Naive thymus-derived CD4-positive, alpha-beta T cell (primary cell): ENCODE measurements around the gene ADCK2. TPM values are rescaled to one million over a fixed set of nuclear protein-coding genes. Genes with fewer than 3 reads are reported as not detected.

Experiments
- ATAC-seq: fragments of 150-1000 bp; cut with Tn5 transposase; 2 replicates; pipeline ENCODE4 v1.10.0; 2021; ENCODE audit warnings: mild to moderate bottlenecking, moderate library complexity
- CTCF ChIA-PET: fragments of 350-600 bp; sonication (Branson Sonifier 250); formaldehyde crosslinking; loops from one replicate; lab custom pipeline; 2021; ENCODE audit warnings: antibody characterized with exemption; lab: Charles Lee
- POLR2A ChIA-PET: fragments of 350-600 bp; sonication (Branson Sonifier 250); formaldehyde crosslinking; loops from one replicate; lab custom pipeline; 2021; ENCODE audit warnings: antibody characterized with exemption, inconsistent platforms; lab: Charles Lee
- DNase-seq, 9 donors: peaks; one replicate each; pipeline versions ENCODE4 v3.0.0 to v3.0.0-alpha.2; 2020 to 2022; ENCODE audit warnings: mixed read lengths in 1 of 9
- H3K27ac ChIP-seq: one replicate; pipeline ENCODE4 v1.7.0; 2013; ENCODE audit warnings: mild to moderate bottlenecking, low read depth, low read length, moderate library complexity
- H3K27me3 ChIP-seq, 2 donors: one replicate each; pipeline ENCODE4 v1.7.0; 2013; ENCODE audit warnings: low read length in 2 of 2, mild to moderate bottlenecking in 2 of 2, moderate library complexity in 2 of 2; ENCODE audit not compliant: control insufficient read depth in 2 of 2, insufficient read depth in 2 of 2
- H3K36me3 ChIP-seq, 3 experiments: 1 replicate in 2 of 3; 2 replicates in 1 of 3; pipeline ENCODE4 v1.7.0; 2013; ENCODE audit warnings: low read length in 3 of 3, mild to moderate bottlenecking in 3 of 3, moderate library complexity in 1 of 3; ENCODE audit not compliant: insufficient read depth in 3 of 3, control insufficient read depth in 2 of 3
- H3K4me1 ChIP-seq, 2 donors: one replicate each; pipeline ENCODE4 v1.7.0; 2013; ENCODE audit warnings: low read length in 2 of 2, mild to moderate bottlenecking in 2 of 2, moderate library complexity in 1 of 2; ENCODE audit not compliant: control insufficient read depth in 2 of 2, insufficient read depth in 2 of 2
- H3K4me3 ChIP-seq: 2 replicates; pipeline ENCODE4 v1.7.0; 2013; ENCODE audit warnings: mild to moderate bottlenecking, low read length
- H3K9me3 ChIP-seq, 3 experiments: 1 replicate in 2 of 3; 2 replicates in 1 of 3; pipeline ENCODE4 v1.7.0; 2013; ENCODE audit warnings: low read length in 3 of 3; ENCODE audit not compliant: control insufficient read depth in 2 of 3
- H3K27ac Mint-ChIP-seq, 9 donors: one replicate each; pipeline ENCODE4 v1.8.0; 2020 to 2022; ENCODE audit warnings: mixed read lengths in 9 of 9, mild to moderate bottlenecking in 8 of 9, moderate library complexity in 5 of 9, inconsistent platforms in 2 of 9
- H3K27me3 Mint-ChIP-seq, 5 donors: one replicate each; pipeline ENCODE4 v1.8.0; 2021 to 2022; ENCODE audit warnings: mixed read lengths in 5 of 5, mild to moderate bottlenecking in 1 of 5
- H3K36me3 Mint-ChIP-seq, 5 donors: one replicate each; pipeline ENCODE4 v1.8.0; 2020 to 2022; ENCODE audit warnings: mixed read lengths in 5 of 5, mild to moderate bottlenecking in 3 of 5, inconsistent platforms in 1 of 5
- H3K4me1 Mint-ChIP-seq, 7 donors: one replicate each; pipeline ENCODE4 v1.8.0; 2020 to 2022; ENCODE audit warnings: mixed read lengths in 7 of 7, mild to moderate bottlenecking in 3 of 7, inconsistent platforms in 1 of 7
- H3K4me3 Mint-ChIP-seq, 10 donors: one replicate each; pipeline ENCODE4 v1.8.0; 2020 to 2022; ENCODE audit warnings: mild to moderate bottlenecking in 10 of 10, mixed read lengths in 10 of 10, moderate library complexity in 6 of 10, inconsistent platforms in 2 of 10
- H3K9me3 Mint-ChIP-seq, 11 donors: one replicate each; pipeline ENCODE4 v1.8.0; 2020 to 2022; ENCODE audit warnings: mixed read lengths in 11 of 11, mild to moderate bottlenecking in 4 of 11, inconsistent platforms in 1 of 11, moderate library complexity in 1 of 11
- intact Hi-C, 2 donors: fragments of 100-400 bp; cut with micrococcal nuclease; formaldehyde crosslinking; loops; one replicate each; pipeline ENCODE4 v1.15.1; 2023
- polyA plus RNA-seq, 2 donors: library from polyadenylated mRNA; unstranded; fragments of 300-500 nt; fragmentation: Illumina TruSeq; gene quantifications; one replicate each; pipeline ENCODE4 v1.2.3, GENCODE V29; 2021
- total RNA-seq, 6 experiments: library from RNA in 5 of 6; stranded (reverse) in 5 of 6; gene quantifications; 1 replicate in 5 of 6; 2 replicates in 1 of 6; pipeline ENCODE4 v1.2.3 and lab custom pipeline; 2021 to 2026

Gene ADCK2
- total and polyA plus RNA-seq, 7 experiments from 2014 or later: 15.2 to 34.2 (median 18.9) TPM

DNA sequence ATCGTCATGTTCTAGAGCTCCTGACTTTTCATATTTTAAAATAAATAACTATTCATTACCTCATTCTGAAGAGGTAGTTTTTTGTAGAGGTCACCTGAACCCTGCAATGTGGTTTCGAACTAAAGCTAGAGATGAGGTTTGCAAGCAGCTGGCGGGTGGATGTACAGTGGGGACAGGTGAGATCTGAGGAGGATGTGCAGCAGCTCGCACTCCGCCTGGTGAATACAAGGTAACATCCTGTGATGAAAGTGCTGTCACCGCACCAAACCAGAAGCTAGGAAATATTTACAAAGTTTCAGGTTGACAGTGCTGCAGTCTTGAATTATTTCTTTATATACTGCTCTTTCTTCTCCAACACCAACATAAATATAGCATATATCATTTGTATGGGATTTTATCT, 50.3 kb downstream of the ADCK2 start:
- H3K9me3 Mint-ChIP-seq: no peaks in the 10 kb centered on the region
- peak overlapping the region in 8 of 9 donors; percentile 83 to 94 (median 88) for H3K27ac Mint-ChIP-seq
- peak in 7 of 9 donors; percentile 57 to 75 (median 69) for DNase-seq
- H3K4me3 ChIP-seq: no peak overlapping the region
- no peaks in the 10 kb centered on the region for H3K9me3 ChIP-seq
- peaks cover 0 to 2% (median 0%) of the 10 kb centered on the region in 5 donors for H3K36me3 Mint-ChIP-seq
- no peaks in the 10 kb centered on the region for H3K27me3 Mint-ChIP-seq
- H3K4me1 ChIP-seq: peaks cover 0 to 18% of the 10 kb centered on the region in 2 donors
- H3K36me3 ChIP-seq: no peaks in the 10 kb centered on the region
- H3K4me3 Mint-ChIP-seq: peak overlapping the region in 8 of 10 donors; percentile 1 to 69 (median 55)
- peak; percentile 96 for ATAC-seq
- H3K4me1 Mint-ChIP-seq: peaks cover 14 to 50% (median 39%) of the 10 kb centered on the region in 7 donors
- intact Hi-C loops: loop anchor here in 1 of 2 donors (1.0 to 2.0 kb wide), 4 partner anchors 16 to 291 kb away; partner anchors contain the start of genes ADCK2 and MRPS33
- CTCF ChIA-PET: interaction anchor here (0.5 to 1.5 kb wide), 4 partner anchors 23 to 288 kb away, joined by 3 to 4 read pairs (median 4); no protein-coding TSS in a partner anchor
- peak overlapping the region; percentile 46 for H3K27ac ChIP-seq
- POLR2A ChIA-PET: interaction anchor here (1.1 to 3.0 kb wide), 8 partner anchors 17 to 1363 kb away, joined by 3 to 21 read pairs (median 9); partner anchors contain the start of genes ADCK2, MRPS33 and NDUFB2
- no peaks in the 10 kb centered on the region for H3K27me3 ChIP-seq

DNA sequence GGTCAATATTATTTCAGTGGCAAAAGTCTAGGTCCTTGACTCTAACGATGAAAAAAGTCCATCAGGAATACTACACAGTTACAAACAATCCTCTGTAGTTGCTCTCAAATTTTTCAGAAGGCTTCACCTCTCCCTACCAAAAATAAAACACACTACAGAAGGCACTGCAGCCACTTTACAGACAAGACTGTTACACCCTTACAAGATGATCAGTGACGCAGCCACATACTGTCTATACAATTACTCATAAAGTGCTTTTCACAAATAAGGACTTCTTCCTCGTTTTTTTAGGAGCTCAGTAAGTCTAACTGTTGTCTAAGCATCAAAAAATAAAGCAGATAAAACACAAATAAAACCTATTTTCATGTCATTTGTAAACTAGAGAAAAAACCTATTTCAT, 50.8 kb downstream of the ADCK2 start:
- peak overlapping the region; percentile 46 for H3K27ac ChIP-seq
- DNase-seq (peak in 2 of 9 donors; percentile 6 to 8), ATAC-seq (peak; percentile 30)
- H3K4me3 ChIP-seq: no peak overlapping the region
- H3K4me1 Mint-ChIP-seq: peaks cover 14 to 50% (median 39%) of the 10 kb centered on the region in 7 donors
- H3K27ac Mint-ChIP-seq: peak overlapping the region in 8 of 9 donors; percentile 83 to 94 (median 88)
- H3K36me3 Mint-ChIP-seq: peaks cover 0 to 2% (median 0%) of the 10 kb centered on the region in 5 donors
- peaks cover 0 to 18% of the 10 kb centered on the region in 2 donors for H3K4me1 ChIP-seq
- no peaks in the 10 kb centered on the region for H3K9me3 ChIP-seq
- ChIA-PET CTCF (interaction anchor here (1.4 to 1.5 kb wide), 2 partner anchors 23 to 28 kb away, joined by 3 to 4 read pairs; no protein-coding TSS in a partner anchor), POLR2A (interaction anchor here (1.2 to 3.0 kb wide), 7 partner anchors 16 to 291 kb away, joined by 4 to 21 read pairs (median 13); partner anchors contain the start of genes ADCK2, MRPS33 and NDUFB2)
- H3K36me3 ChIP-seq: no peaks in the 10 kb centered on the region
- peak overlapping the region in 5 of 10 donors; percentile 1 to 69 (median 49) for H3K4me3 Mint-ChIP-seq
- intact Hi-C loops: loop anchor here in 1 of 2 donors (1.0 to 2.0 kb wide), 4 partner anchors 15 to 291 kb away; partner anchors contain the start of genes ADCK2 and MRPS33
- H3K27me3 Mint-ChIP-seq: no peaks in the 10 kb centered on the region
- H3K27me3 ChIP-seq: no peaks in the 10 kb centered on the region
- no peaks in the 10 kb centered on the region for H3K9me3 Mint-ChIP-seq

DNA sequence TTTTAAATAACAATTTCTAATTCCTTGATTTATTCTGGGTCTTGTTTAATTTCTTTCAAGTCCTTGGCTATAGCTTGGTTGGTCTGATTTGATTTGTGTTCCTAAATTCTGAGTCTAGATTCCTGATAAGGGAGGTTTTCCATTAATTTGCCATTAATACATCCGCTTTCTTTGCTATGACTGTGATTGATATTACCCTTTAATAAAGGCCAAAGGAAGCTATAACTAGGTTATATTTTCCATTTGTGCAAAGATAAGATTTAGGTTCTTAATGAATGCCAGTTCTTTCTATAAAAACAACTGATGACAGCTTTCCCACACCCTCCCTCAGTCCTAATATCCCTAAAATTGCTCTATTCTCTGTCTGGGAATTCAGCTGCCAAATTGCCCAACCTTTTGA, 52.0 kb downstream of the ADCK2 start:
- no peaks in the 10 kb centered on the region for H3K9me3 Mint-ChIP-seq
- peak overlapping the region; percentile 29 for H3K27ac ChIP-seq
- peaks cover 9 to 44% (median 32%) of the 10 kb centered on the region in 7 donors for H3K4me1 Mint-ChIP-seq
- ChIA-PET POLR2A (interaction anchor here (3.0 kb wide), 1 partner anchor 24 kb away, joined by 21 read pairs; no protein-coding TSS in a partner anchor), CTCF (no interaction called here)
- H3K4me3 ChIP-seq: no peak overlapping the region
- no peaks in the 10 kb centered on the region for H3K36me3 ChIP-seq
- DNase-seq: no peak
- no peaks in the 10 kb centered on the region for H3K9me3 ChIP-seq
- H3K4me3 Mint-ChIP-seq: peak overlapping the region in 1 of 10 donors; percentile 49
- H3K27me3 ChIP-seq: no peaks in the 10 kb centered on the region
- intact Hi-C loops: no loop called here
- ATAC-seq: no peak
- H3K27ac Mint-ChIP-seq: peak overlapping the region in 7 of 9 donors; percentile 36 to 94 (median 84)
- peaks cover 0 to 2% (median 0%) of the 10 kb centered on the region in 5 donors for H3K36me3 Mint-ChIP-seq
- H3K4me1 ChIP-seq: peaks cover 0 to 18% of the 10 kb centered on the region in 2 donors
- H3K27me3 Mint-ChIP-seq: no peaks in the 10 kb centered on the region

DNA sequence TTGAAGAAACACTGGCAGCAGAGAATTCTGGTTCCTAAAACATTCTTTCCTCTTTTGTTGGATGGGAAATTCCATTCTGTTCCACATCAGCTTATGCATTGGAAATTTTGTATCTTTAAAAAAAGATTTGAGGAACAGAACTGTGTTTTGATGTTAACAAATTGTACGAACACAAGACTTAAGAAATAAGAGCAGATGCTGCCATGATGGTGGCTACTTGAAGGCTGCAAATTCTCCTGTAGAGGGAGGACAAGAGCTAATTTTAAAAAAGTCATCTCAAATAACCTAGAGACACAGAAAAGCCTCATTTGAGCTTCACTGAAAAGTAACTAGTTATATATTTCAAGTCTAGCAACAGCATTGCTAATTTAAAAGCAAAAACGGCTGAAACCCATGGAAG, 53.5 kb downstream of the ADCK2 start:
- H3K27ac ChIP-seq: no peak overlapping the region
- H3K36me3 Mint-ChIP-seq: peaks cover 0 to 5% (median 0%) of the 10 kb centered on the region in 5 donors
- H3K36me3 ChIP-seq: no peaks in the 10 kb centered on the region
- H3K4me1 ChIP-seq: peaks cover 0 to 18% of the 10 kb centered on the region in 2 donors
- ChIA-PET CTCF (interaction anchor here (0.6 to 1.6 kb wide), 5 partner anchors 13 to 200 kb away, joined by 3 read pairs; no protein-coding TSS in a partner anchor), POLR2A (interaction anchor here (0.6 to 1.0 kb wide), 3 partner anchors 21 to 276 kb away, joined by 3 to 5 read pairs (median 3); no protein-coding TSS in a partner anchor)
- H3K4me3 Mint-ChIP-seq: no peak overlapping the region
- H3K9me3 ChIP-seq: no peaks in the 10 kb centered on the region
- H3K4me3 ChIP-seq: no peak overlapping the region
- no peaks in the 10 kb centered on the region for H3K27me3 Mint-ChIP-seq
- peak overlapping the region in 7 of 9 donors; percentile 36 to 76 (median 53) for H3K27ac Mint-ChIP-seq
- intact Hi-C loops: loop anchor here in 1 of 2 donors (1.0 kb wide), 2 partner anchors 208 to 286 kb away; no protein-coding TSS in a partner anchor
- DNase-seq: peak in 4 of 9 donors; percentile 11 to 31 (median 26)
- no peaks in the 10 kb centered on the region for H3K27me3 ChIP-seq
- H3K4me1 Mint-ChIP-seq: peaks cover 9 to 39% (median 29%) of the 10 kb centered on the region in 7 donors
- no peak for ATAC-seq
- no peaks in the 10 kb centered on the region for H3K9me3 Mint-ChIP-seq

- H3K27me3 Mint-ChIP-seq: no peaks in the 10 kb centered on the region
- Histone ChIP-seq H3K4me1 (no peaks in the 10 kb centered on the region), H3K4me3 (no peak overlapping the region), H3K36me3 (no peaks in the 10 kb centered on the region), H3K27ac (no peak overlapping the region), H3K9me3 (no peaks in the 10 kb centered on the region), H3K27me3 (no peaks in the 10 kb centered on the region)
- no peak overlapping the region for H3K4me3 Mint-ChIP-seq
- H3K27ac Mint-ChIP-seq: peak overlapping the region in 2 of 9 donors; percentile 2 to 8
- ChIA-PET POLR2A (interaction anchor here (1.5 kb wide), 1 partner anchor 59 kb away, joined by 3 read pairs; no protein-coding TSS in a partner anchor), CTCF (no interaction called here)
- peaks cover 0 to 30% (median 20%) of the 10 kb centered on the region in 5 donors for H3K36me3 Mint-ChIP-seq
- no peak for ATAC-seq
- no peaks in the 10 kb centered on the region for H3K9me3 Mint-ChIP-seq
- no peak for DNase-seq
- no peaks in the 10 kb centered on the region for H3K4me1 Mint-ChIP-seq
- intact Hi-C loops: no loop called here
These were observed 59.7 kb downstream of the ADCK2 start for GRCh38 chr7:140732416-140732815.

DNA sequence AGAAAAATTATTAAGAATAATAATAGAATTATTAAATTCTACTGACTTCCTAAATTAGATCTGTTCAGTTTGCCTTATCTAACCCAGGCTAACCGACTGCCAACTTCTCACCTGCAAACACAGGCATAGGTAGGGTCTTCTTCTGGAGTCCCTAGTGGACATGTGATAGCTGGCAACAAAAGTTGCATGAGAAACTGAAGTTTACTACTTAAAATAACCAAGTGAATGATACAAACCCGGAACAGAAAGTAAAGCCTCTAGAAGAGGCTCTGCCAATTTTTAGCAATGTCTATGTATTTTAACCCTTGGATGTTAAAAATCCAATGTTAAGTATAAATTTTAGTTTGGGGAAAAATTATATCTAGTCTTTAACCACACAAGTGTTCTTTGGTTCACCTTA, 61.4 kb downstream of the ADCK2 start:
- DNase-seq (no peak), ATAC-seq (no peak)
- H3K36me3 Mint-ChIP-seq: peaks cover 0 to 37% (median 20%) of the 10 kb centered on the region in 5 donors
- no peak overlapping the region for H3K27ac Mint-ChIP-seq
- no peak overlapping the region for H3K4me3 Mint-ChIP-seq
- intact Hi-C loops: no loop called here
- Histone ChIP-seq H3K9me3 (no peaks in the 10 kb centered on the region), H3K36me3 (peaks cover 0 to 10% (median 3%) of the 10 kb centered on the region in 3 experiments), H3K27me3 (no peaks in the 10 kb centered on the region), H3K4me3 (no peak overlapping the region), H3K27ac (no peak overlapping the region), H3K4me1 (no peaks in the 10 kb centered on the region)
- H3K9me3 Mint-ChIP-seq: no peaks in the 10 kb centered on the region
- ChIA-PET CTCF (no interaction called here), POLR2A (no interaction called here)
- H3K27me3 Mint-ChIP-seq: no peaks in the 10 kb centered on the region
- no peaks in the 10 kb centered on the region for H3K4me1 Mint-ChIP-seq
